A673 (cell line): ENCODE measurements around the gene FGF12. TPM values are rescaled to one million over a fixed set of nuclear protein-coding genes. Genes with fewer than 3 reads are reported as not detected.
A peak's percentile ranks its signal among the peaks of the same experiment; 100 is the strongest.

Experiments
- BruUV-seq: library from RNA; stranded (reverse); fragments of 400-500 nt; replicated peaks from 2 replicates; lab custom pipeline; 2021; lab: Mats Ljungman, UMichigan
- CTCF ChIA-PET: fragments of 300-600 bp; sonication (Branson Sonifier 250); formaldehyde crosslinking; loops from one replicate; lab custom pipeline; 2022; ENCODE audit warnings: antibody characterized with exemption; lab: Charles Lee
- POLR2A ChIA-PET: fragments of 300-600 bp; sonication (Branson Sonifier 250); formaldehyde crosslinking; loops from one replicate; lab custom pipeline; 2022; ENCODE audit warnings: antibody characterized with exemption; ENCODE audit not compliant: low non-redundant PET; lab: Charles Lee
- DNase-seq: peaks from one replicate; pipeline ENCODE4 v3.0.0-alpha.2; 2015; ENCODE audit warnings: low spot score
- H3K27ac ChIP-seq: fragments of 200-600 bp; sonication (generic); 2 replicates; pipeline ENCODE4 v1.5.1; 2016; ENCODE audit warnings: mixed run types, low read depth, mild to moderate bottlenecking, mixed read lengths, antibody characterized with exemption, low read length; ENCODE audit not compliant: poor library complexity, severe bottlenecking
- H3K27me3 ChIP-seq: fragments of 200-600 bp; sonication (generic); replicated peaks from 2 replicates; pipeline ENCODE4 v1.6.1; 2017; ENCODE audit warnings: mixed run types, low read depth, mild to moderate bottlenecking, mixed read lengths, antibody characterized with exemption, low read length; ENCODE audit not compliant: insufficient read depth, poor library complexity
- H3K36me3 ChIP-seq: fragments of 200-600 bp; sonication (generic); 2 replicates; pipeline ENCODE4 v1.6.1; 2016; ENCODE audit warnings: mixed run types, mild to moderate bottlenecking, mixed read lengths, antibody characterized with exemption, low read length; ENCODE audit not compliant: insufficient read depth, poor library complexity, severe bottlenecking
- H3K4me1 ChIP-seq: fragments of 200-600 bp; sonication (generic); 2 replicates; pipeline ENCODE4 v1.6.1; 2017; ENCODE audit warnings: mixed run types, mild to moderate bottlenecking, mixed read lengths, antibody characterized with exemption, low read length; ENCODE audit not compliant: insufficient read depth, poor library complexity, severe bottlenecking
- H3K4me3 ChIP-seq: fragments of 200-600 bp; sonication (generic); 2 replicates; pipeline ENCODE4 v1.5.1; 2016; ENCODE audit warnings: low read depth, mixed run types, mild to moderate bottlenecking, mixed read lengths, low read length; ENCODE audit not compliant: poor library complexity, severe bottlenecking
- H3K9me3 ChIP-seq: fragments of 200-600 bp; sonication (generic); 2 replicates; pipeline ENCODE4 v1.6.1; 2016; ENCODE audit warnings: mixed run types, low read depth, mild to moderate bottlenecking, mixed read lengths, antibody characterized with exemption, low read length; ENCODE audit not compliant: poor library complexity, severe bottlenecking
- EZH2 ChIP-seq: fragments of 200-600 bp; sonication (generic); IDR thresholded peaks from 2 replicates; pipeline ENCODE4 v1.6.1; 2017; ENCODE audit warnings: borderline replicate concordance, low read depth, mild to moderate bottlenecking, mixed read lengths, antibody characterized with exemption, low read length; ENCODE audit not compliant: poor library complexity, severe bottlenecking
- intact Hi-C: fragments of 100-400 bp; cut with micrococcal nuclease; formaldehyde crosslinking; loops from one replicate; pipeline ENCODE4 v1.10.0; 2022; ENCODE audit not compliant: unreplicated experiment
- total RNA-seq: library from RNA; stranded (reverse); gene quantifications from 2 replicates; pipeline ENCODE4 v1.2.3, GENCODE V29; 2021
- TF ChIP-seq, protein P1 (sequence below): fragments of 300-800, 200-600 bp; sonication (generic); conservative IDR thresholded peaks from 2 replicates; pipeline ENCODE4 v1.5.1; 2017; ENCODE audit warnings: low read depth, mild to moderate bottlenecking, antibody characterized with exemption, low read length, moderate library complexity, mixed read lengths

The FGF12 gene
- total RNA-seq, 1 experiment from 2014 or later, result 2.3 TPM

DNA sequence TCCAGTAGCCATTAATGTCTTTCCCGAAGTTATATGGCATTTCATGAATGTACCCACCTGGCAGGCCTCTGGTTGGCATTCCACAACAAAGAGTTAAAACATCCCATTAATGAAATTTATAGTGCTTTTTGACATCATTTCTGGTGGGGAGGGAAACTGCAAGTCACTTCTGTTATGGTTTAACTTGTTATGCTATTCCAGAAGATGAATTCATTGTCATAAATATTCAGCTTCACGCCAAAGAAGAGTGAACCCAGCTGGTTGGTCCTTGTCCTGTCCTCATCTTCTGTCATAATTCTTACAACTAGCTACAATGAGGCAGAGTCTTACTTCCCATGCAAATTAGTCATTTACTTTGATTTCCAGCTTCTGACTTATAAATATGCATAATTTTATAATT is 471.5 kb downstream of the FGF12 start:
- peaks cover 58% of the 10 kb centered on the region for H3K4me1 ChIP-seq
- CTCF ChIA-PET, result no interaction called here

DNA sequence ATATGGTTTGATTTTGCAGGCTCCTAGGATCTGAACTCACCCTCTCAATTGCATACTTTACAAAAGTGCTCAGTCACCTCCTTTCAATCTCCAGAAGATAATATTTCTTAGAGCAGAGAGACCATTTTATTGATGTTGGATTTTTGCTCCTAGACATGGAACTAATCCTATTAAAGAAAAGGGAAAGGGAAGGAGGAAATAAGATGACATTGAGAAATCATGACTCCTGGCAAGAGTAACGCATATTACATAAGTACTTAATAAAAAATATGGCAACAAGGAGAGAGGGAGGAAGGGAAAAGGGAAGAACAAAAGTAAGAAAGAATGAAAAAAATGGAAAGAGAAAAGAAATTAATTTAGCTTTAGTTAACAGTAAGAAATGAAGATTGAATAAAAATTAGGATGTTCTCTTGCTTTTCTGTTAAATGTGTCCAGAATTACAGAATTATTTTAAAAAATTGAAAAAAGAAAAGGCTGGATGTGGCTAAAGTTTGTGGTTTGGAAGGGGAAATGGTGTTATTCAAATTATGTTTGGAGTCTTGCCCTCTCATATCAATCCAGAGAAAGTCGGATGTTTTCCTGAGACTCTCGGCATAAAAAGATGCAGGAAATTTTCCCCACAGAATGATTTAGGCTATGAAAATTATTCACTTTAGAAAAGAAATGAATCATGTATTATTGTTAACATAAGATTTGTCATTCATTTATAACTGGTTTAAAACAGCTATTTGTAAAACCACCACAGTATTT is 474.0 kb downstream of the FGF12 start:
- Histone ChIP-seq H3K27ac (peak overlapping the region; percentile 79), H3K4me3 (no peak overlapping the region), H3K4me1 (peaks cover 51% of the 10 kb centered on the region), H3K36me3 (no peaks in the 10 kb centered on the region), H3K27me3 (no peaks in the 10 kb centered on the region), H3K9me3 (no peaks in the 10 kb centered on the region)
- CTCF ChIA-PET, result no interaction called here
- BruUV-seq, result no TSS peak
- intact Hi-C loops, result no loop called here
- POLR2A ChIA-PET, result no interaction called here
- DNase-seq, result peak; percentile 82
- no peak for TF ChIP-seq EZH2
- TF ChIP-seq, protein P1, sequence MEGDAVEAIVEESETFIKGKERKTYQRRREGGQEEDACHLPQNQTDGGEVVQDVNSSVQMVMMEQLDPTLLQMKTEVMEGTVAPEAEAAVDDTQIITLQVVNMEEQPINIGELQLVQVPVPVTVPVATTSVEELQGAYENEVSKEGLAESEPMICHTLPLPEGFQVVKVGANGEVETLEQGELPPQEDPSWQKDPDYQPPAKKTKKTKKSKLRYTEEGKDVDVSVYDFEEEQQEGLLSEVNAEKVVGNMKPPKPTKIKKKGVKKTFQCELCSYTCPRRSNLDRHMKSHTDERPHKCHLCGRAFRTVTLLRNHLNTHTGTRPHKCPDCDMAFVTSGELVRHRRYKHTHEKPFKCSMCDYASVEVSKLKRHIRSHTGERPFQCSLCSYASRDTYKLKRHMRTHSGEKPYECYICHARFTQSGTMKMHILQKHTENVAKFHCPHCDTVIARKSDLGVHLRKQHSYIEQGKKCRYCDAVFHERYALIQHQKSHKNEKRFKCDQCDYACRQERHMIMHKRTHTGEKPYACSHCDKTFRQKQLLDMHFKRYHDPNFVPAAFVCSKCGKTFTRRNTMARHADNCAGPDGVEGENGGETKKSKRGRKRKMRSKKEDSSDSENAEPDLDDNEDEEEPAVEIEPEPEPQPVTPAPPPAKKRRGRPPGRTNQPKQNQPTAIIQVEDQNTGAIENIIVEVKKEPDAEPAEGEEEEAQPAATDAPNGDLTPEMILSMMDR, result no peak

More for the DNA sequence above, 471.5 kb downstream of the FGF12 start:
- POLR2A ChIA-PET, result no interaction called here
- intact Hi-C loops, result no loop called here
- Histone ChIP-seq H3K9me3 (no peaks in the 10 kb centered on the region), H3K4me3 (no peak overlapping the region), H3K36me3 (no peaks in the 10 kb centered on the region), H3K27me3 (no peaks in the 10 kb centered on the region), H3K27ac (peak overlapping the region; percentile 7)
- no TSS peak for BruUV-seq
- DNase-seq, result peak; percentile 54
- TF ChIP-seq, protein P1, result no peak
- no peak for TF ChIP-seq EZH2

DNA sequence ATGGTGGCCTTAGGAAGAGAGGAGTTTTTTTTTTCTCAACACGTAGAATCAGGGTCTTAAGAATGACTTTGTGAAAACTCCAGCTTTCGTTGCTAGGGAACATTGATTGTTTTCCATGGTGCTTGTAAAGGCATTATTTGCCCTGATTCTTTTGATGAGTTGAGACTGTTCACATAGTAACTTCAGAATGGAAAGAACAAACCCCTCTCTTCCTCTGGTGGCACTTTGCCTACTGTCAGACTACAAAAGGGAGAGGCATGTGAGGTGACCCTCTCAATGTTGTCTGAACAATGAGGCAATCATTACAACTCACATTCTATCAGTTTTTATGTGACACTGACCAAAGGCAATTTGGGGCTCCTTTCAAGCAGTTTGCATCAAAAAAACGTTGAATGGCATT is 477.8 kb downstream of the FGF12 start:
- H3K9me3 ChIP-seq, result no peaks in the 10 kb centered on the region
- BruUV-seq, result no TSS peak
- no peaks in the 10 kb centered on the region for H3K36me3 ChIP-seq
- no peak overlapping the region for H3K27ac ChIP-seq
- TF ChIP-seq, protein P1, result no peak
- no peak for TF ChIP-seq EZH2
- H3K4me1 ChIP-seq, result peaks cover 42% of the 10 kb centered on the region
- CTCF ChIA-PET, result no interaction called here
- no peak for DNase-seq
- no peak overlapping the region for H3K4me3 ChIP-seq
- POLR2A ChIA-PET, result no interaction called here
- H3K27me3 ChIP-seq, result no peaks in the 10 kb centered on the region
- intact Hi-C loops, result no loop called here
